Measurements from ENCODE around the gene PRKAR1B.

The PRKAR1B gene

GRCh38 chr7:763762-764161 lies 36.7 kb upstream of the PRKAR1B start:
- TF ChIP-seq, protein P1, sequence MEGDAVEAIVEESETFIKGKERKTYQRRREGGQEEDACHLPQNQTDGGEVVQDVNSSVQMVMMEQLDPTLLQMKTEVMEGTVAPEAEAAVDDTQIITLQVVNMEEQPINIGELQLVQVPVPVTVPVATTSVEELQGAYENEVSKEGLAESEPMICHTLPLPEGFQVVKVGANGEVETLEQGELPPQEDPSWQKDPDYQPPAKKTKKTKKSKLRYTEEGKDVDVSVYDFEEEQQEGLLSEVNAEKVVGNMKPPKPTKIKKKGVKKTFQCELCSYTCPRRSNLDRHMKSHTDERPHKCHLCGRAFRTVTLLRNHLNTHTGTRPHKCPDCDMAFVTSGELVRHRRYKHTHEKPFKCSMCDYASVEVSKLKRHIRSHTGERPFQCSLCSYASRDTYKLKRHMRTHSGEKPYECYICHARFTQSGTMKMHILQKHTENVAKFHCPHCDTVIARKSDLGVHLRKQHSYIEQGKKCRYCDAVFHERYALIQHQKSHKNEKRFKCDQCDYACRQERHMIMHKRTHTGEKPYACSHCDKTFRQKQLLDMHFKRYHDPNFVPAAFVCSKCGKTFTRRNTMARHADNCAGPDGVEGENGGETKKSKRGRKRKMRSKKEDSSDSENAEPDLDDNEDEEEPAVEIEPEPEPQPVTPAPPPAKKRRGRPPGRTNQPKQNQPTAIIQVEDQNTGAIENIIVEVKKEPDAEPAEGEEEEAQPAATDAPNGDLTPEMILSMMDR (conservative IDR thresholded peaks at IDR 0.05), result no peak

GRCh38 chr7:762885-763284 lies 35.8 kb upstream of the PRKAR1B start:
- H3K27ac ChIP-seq, result no peak overlapping the region
- TF ChIP-seq, protein P1 (conservative IDR thresholded peaks at IDR 0.05), result no peak

More at GRCh38 chr7:763762-764161, 36.7 kb upstream of the PRKAR1B start:
- no peak overlapping the region for H3K27ac ChIP-seq

GRCh38 chr7:761631-762030 lies 34.5 kb upstream of the PRKAR1B start:
- TF ChIP-seq, protein P1 (conservative IDR thresholded peaks at IDR 0.05), result no peak

DNA sequence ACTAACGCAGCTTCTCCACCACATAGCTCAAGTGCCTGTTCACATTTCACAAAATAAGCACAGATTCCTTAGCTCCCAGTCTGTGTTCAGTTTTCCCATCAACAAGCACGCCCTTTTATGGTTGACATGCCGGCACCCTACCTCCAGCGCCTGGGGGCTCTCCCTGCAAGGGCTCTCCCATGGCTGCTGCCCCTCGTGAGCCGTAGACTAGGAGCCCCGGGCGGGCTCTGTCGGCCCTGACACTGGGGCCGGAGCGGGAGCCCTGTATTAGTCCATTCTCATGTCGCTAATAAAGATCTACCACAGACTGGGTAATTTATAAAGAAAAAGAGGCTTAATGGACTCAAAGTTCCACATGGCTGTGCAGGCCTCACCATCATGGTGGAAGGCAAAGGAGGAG lies 34.0 kb upstream of the PRKAR1B start:
- TF ChIP-seq, protein P1 (conservative IDR thresholded peaks at IDR 0.05), result no peak

More at GRCh38 chr7:761631-762030, 34.5 kb upstream of the PRKAR1B start:
- H3K27ac ChIP-seq, result no peak overlapping the region

DNA sequence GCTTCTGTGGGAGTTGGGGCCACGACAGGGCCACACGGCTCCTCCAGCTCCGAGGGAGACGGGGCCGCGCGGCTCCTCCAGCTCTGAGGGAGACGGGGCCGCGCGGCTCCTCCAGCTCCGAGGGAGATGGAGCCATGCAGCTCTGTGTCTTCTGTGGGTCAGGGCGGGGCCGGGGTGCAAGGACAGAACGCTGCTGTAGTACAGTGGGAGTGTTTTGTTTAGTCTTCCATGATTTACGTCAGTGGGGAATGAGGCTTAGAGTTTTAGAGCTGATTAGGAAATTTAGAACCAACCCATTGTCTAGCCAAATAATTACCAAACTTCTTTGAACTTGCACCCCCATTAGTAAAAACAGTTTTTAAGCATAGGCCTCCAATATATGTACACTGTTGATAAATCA lies 32.9 kb upstream of the PRKAR1B start:
- H3K27ac ChIP-seq, result no peak overlapping the region
- TF ChIP-seq, protein P1 (conservative IDR thresholded peaks at IDR 0.05), result no peak

More for the DNA sequence above, 34.0 kb upstream of the PRKAR1B start:
- no peak overlapping the region for H3K27ac ChIP-seq

DNA sequence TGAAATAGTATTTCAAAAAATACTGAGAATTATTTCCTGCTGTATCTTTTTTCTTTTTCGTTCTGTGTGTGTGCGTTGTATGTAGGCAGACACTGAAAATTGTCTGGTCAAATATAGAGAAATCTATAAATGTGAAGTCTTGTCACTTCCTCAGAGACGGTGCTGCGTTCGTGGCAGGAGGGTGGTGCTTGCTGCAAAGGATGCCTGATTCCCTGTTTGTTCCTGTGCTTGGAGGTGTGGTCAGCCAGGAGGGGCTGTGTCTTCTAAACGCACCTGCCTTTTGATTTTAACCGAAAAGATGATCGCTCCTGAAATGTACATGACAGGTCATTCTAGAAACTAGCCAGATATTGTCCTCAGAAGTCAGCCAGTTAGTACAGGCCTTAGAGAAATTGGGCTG lies 32.5 kb upstream of the PRKAR1B start:
- TF ChIP-seq, protein P1 (conservative IDR thresholded peaks at IDR 0.05), result no peak
- no peak overlapping the region for H3K27ac ChIP-seq

GRCh38 chr7:757741-758163 lies 30.7 kb upstream of the PRKAR1B start:
- H3K27ac ChIP-seq, result no peak overlapping the region
- TF ChIP-seq, protein P1 (conservative IDR thresholded peaks at IDR 0.05), result no peak
